ENCODE measurements around the gene NR6A1.
"Not testable (repeated sequence)": the region's sequence is repeated elsewhere in the genome, so short reads cannot be mapped to it uniquely, and the experiment has no call there.

NR6A1 gene

DNA sequence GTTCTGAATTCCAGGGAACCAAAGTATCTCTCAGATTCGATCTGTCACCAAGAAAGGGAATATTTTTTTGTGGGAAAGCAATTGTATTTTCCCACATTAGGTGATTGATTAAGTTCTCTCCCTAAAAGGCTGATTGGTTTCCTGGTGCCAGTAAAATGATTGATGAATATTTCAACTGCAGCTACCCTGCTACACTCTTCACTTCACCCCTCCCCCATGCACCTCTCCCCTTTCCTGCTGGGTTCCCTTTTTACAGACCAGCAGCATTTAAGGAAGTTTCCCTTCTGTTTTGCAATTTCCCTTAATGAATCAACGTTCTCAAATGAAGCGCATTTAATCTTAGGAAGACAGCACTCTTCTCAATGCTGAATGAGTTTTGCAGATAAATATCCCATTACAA lies 13.1 kb downstream of the NR6A1 start:
- no peak for DNase-seq

DNA sequence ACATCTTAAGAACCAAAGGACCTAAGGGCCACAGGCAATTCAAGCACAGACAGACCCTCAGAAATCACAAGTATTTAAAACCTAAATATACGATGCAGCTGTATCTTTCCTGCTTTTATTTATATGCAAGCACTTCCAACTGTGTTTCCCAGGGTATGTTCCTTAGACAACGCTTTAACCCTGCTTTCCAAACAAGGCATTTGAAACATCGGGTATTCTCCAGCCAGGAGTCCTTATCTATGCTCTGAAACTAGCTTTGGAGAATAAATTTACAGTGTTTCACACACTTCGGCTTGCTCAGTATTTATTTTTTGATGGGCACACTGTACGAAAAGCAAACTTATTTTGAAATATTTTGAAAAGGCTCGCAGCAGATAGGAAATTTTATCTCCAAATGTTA lies 13.5 kb downstream of the NR6A1 start:
- DNase-seq: no peak

DNA sequence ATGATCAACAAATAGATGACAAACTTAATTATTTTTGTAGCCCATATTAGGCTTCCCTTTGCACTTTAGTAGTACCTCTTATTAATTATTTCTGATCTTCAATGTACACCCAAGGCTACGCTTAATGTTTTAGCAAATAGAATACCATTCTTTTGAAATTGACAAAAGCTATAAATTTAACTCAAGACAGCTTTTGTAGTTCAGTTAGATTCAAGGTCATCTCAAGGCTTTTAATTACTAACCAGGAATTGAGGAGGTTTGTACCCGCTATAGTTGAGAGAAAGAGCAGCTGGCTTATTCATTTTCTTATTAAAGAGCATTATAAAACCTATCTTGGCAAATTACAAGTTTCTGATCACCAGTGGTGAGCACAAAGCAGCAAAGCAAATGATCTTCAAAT lies 15.1 kb downstream of the NR6A1 start:
- DNase-seq: no peak

- no peak for DNase-seq
Measured at GRCh38 chr9:124755061-124755460, 16.1 kb downstream of the NR6A1 start.

- DNase-seq: no peak
Measured at GRCh38 chr9:124754289-124754688, 16.8 kb downstream of the NR6A1 start.

- no peak for DNase-seq
Measured at GRCh38 chr9:124752967-124753366, 18.1 kb downstream of the NR6A1 start.

- no peak for DNase-seq
Measured at GRCh38 chr9:124749781-124750180, 21.3 kb downstream of the NR6A1 start.

DNA sequence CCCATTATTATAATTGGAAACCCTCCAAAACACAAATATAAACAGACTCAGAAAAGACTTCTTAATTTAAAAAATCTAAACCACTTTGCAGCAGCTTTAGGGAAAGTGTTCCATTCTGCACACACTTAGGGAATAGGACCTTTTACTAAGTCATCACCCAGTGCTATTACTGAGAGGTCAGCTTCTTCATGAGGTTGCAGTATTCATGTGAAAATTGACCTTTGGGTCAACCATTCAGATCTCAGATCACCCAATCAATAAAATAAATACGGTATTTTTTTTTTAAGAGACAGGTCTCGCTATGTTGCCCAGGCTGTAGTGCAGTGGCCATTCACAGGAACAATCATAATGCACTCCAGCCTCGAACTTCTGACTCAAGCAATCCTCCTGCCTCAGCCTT lies 21.8 kb downstream of the NR6A1 start:
- DNase-seq: no peak

DNA sequence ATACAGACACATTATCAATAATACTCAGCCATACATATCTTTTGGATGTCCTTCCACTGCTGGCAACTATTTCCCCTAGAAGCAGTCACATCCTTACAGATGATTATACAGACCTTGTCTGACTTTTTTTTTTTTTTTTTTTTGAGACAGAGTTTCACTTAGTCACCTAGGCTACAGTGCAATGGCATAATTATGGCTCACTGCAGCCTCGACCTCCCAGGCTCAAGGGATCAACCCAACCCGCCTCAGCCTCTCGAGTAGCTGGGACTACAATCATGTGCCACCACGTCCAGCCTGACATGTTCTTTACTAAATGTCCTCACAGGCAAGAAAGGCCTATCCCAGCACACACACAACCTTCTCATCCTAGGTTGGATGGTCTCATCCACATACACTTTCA lies 24.0 kb downstream of the NR6A1 start:
- DNase-seq: no peak

GRCh38 chr9:124743686-124744348 lies 27.3 kb downstream of the NR6A1 start:
- no peak for DNase-seq

DNA sequence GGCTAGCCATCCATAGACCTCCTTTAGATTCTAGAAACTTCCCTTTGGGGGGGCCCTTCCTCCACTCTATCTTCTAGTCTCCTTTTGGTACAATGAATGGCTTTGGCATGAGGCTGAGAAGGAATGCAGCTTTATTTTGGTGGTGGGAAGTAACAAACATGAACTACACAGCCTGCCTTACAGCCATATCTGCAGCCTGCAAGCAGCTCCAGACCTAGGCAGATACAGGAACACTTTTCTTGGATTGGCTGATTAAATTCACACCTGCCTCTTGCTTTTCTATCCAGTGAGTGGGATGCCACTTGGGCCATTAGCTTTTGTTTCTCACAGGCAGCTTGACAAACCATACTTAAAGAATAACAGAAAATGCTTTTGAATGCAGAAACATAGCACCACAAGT lies 28.2 kb downstream of the NR6A1 start:
- no peak for DNase-seq

DNA sequence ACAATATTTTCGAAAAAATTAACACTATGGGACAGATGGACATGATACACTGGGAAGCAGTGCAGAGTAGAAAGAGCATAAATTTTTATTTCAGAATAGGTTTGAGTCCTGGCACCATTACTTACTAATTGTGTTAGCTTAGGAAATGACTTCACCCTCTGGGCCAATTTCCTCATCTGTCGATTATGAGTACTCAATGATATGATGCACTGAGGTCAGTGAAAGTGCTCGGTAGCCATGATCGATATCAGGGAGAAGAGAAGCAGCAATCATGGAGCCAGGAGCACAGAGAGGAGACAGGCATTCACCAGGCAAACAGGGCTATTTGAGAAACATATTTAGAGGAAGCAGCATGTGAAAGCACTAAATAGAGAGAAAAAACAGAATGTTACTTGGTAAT lies 29.4 kb downstream of the NR6A1 start:
- DNase-seq: no peak

DNA sequence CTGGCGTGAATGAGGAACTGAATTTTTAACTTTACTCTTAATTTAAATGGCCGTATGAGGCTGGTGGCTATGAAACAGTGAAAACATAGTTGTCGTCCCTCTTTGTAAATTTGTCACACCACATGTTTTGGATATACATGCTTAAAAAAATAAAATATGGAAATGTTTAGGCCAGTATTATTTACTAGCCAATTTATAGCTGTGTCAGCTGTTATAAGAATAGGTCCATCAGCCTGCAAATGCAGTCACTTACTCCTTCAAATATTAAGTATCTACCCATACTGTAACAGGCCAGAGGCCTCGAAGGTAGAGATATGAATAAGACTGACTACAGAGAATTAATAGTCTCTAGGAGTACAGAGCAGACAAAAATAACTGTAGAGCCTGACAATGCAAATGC lies 30.0 kb downstream of the NR6A1 start:
- DNase-seq: no peak

- DNase-seq: no peak
Measured at GRCh38 chr9:124739360-124739759, 31.8 kb downstream of the NR6A1 start.

GRCh38 chr9:124738075-124738474 lies 33.0 kb downstream of the NR6A1 start:
- DNase-seq: not testable (repeated sequence)

DNA sequence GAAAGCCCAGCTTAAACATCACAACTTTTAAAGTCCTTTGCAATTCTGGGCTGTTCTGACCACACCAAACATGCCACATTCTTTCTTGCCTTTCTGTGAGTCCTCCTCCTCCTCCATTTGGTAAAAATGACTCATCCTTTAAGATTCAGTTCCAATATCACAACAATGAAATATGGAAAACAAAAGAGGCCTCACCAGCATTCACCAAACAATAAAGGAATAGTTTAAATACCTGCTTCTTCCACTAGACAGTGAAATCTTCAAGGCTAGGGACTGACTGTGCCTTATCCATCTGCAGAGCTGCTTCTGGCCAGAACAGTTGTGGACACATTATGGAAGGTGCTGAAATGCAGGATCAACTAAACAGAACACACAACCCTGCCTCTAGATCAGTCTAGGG lies 36.0 kb downstream of the NR6A1 start:
- no peak for DNase-seq

GRCh38 chr9:124734741-124735083 lies 36.4 kb downstream of the NR6A1 start:
- not testable (repeated sequence) for DNase-seq

DNA sequence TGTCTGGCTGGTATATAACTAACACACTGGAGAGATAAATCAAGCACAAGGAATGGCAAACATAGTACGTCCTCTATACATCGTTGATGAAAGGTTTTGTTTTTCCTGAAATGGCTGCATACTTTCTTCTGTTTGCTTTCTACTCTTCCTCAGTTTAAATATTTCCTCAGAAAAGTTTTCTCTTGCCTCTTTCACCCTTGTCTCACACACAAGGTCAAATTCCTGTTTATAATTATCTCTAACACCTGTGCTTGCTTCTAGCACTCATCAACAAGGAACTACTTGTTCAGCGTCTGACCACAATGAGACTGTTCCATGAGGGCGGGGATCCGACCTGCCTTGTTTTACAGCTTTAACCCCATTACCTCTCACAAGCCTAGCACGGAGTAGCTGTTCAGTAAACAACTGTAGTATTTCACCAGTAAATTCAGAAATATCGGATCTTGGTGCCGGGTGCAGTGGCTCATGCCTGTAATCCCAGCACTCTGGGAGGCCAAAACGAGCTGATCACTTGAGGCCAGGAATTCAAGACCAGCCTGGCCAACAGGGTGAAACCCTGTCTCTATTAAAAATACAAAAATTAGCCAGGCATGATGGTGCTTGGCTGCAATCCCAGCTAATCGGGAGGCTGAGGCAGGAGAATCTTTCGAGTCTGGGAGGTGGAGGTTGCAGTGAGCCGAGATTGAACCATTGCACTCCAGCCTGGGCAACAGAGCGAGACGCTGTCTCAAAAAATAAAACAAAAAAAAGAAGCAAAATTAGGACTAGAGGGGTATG lies 37.0 kb downstream of the NR6A1 start:
- DNase-seq: no peak

DNA sequence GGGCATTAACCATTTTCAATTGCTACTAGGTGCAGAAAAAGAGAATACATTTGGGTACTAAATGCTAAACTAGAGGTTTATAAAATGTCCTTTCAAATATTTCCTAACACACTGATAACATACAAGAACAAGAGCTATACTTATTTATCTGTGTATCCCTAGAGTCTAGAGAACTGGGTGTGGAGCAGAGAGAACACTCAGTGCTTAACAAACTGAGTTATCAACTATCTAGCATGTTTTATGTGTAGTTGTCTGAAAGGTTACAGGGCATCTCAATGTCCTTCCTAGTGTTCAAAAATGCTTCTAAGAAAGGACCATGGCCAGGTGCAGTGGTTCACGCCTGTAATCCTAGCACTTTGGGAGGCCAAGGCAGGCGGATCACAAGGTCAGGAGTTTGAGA lies 40.3 kb downstream of the NR6A1 start:
- DNase-seq: no peak

DNA sequence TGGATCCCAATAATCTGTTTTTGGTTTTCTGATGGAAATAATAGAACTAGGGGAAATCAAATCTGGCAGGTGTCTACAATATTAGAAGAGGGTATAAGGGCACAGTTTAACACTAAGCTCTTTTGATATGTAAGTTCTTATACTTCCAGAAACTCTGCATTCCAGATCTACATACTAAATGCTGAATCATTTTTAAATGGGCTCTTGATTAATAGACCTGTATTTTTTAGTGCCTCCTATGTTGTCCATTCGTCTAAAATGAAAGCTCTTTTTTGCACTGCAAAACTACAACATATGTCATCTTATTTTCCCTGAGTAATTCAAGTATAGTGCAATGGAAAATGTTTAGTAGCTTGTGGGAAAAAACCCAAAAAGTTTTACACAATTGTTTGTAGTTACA lies 44.2 kb downstream of the NR6A1 start:
- DNase-seq: no peak

DNA sequence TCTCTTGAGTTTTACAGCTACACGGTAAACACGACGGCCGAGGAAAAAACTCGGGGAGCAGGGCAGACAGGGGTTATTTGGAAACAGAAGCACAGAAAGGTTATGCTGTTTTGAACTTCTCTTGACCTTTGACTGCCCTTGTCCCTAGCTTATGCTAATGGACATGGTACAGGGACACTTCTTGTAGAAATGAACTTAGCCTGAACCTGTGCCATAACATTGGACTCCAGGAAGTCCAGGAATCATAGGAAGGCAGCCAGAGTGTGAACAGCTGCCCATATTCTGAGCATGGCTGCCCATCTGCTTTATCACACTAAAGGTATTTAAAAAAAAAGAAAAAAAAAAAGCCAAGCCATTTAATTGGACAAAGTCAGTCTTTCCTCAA lies 46.1 kb downstream of the NR6A1 start:
- DNase-seq: no peak

DNA sequence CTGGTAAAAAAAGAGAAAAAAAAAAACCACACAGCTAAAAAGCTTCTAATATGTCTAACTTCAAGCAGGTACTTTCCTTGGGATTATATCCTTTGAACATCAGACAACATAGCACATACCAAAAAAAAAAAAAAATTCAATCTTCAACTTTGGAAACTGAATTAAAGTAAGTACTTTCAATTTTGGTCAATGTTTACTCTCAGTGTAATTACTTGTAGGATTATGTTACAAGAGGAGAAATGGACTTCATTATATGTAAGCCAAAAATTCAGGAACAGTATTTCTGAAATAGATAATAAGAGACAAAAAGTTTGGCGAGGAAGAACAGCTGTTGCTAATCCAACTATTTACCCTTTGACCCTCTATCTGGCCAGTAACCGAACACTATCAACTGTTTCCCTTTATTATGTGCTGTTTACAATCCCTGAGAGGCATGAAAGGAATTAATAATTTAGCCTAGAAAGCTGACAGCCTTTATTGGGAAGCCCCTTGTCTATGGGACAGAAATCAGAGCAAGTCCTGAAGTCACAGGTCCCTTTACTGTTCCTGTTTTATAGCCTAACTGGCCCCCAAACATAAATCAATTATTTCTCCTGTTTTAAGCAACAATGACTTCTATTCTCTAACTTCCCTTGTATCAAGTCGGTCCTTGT lies 46.6 kb downstream of the NR6A1 start:
- no peak for DNase-seq

DNA sequence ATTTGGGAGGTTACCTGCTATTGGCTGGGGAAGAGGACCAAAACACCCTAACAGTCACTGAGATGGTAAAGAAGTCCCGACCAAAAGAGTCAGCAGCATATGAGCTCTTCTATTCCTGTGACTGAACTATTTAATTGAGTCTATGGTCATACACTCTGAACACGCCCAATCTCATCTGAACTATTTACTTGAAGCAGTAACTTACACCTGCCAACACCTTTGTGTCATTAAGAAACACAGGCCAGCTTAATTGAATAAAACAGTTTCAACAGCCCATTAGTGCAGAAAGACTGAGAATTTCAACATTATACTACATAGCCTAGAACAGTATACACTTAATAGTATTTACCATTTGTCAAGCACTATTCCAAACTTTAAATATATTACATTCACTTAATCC lies 47.8 kb downstream of the NR6A1 start:
- DNase-seq: no peak
